NCI-H146 (cell line): Measurements from ENCODE around the gene RALGAPA1.
"Not testable (repeated sequence)": the region's sequence is repeated elsewhere in the genome, so short reads cannot be mapped to it uniquely, and the experiment has no call there.

Experiments used
- DNase-seq: peaks from one replicate; lab custom pipeline; 2025; lab: John Stamatoyannopoulos, UW

RALGAPA1 gene

GRCh38 chr14:35761922-35762321 is 47.2 kb downstream of the RALGAPA1 start:
- DNase-seq, result no peak

GRCh38 chr14:35760143-35760542 is 49.0 kb downstream of the RALGAPA1 start:
- DNase-seq, result no peak

- no peak for DNase-seq
These were observed 50.5 kb downstream of the RALGAPA1 start for GRCh38 chr14:35758523-35759129.

DNA sequence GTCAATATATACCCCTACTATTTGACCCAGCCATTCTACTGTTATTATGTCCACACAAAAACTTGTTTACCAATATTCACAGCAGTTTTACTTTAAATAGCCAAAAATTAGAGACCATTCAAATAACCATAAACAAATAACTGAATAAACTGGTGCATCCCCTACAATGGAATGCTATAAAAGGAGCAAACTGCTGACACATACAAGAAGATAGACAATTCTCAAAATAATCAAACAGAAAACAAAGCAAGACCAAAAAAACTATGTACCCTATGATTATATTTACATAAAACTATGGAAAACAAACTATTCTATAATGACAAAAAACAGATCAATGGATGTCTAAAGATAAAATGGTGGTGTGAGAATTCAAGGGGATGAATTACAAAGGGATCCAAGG is 54.4 kb downstream of the RALGAPA1 start:
- DNase-seq, result no peak

GRCh38 chr14:35752380-35752779 is 56.7 kb downstream of the RALGAPA1 start:
- no peak for DNase-seq

- no peak for DNase-seq
These were observed 58.7 kb downstream of the RALGAPA1 start for GRCh38 chr14:35750202-35750904.

- DNase-seq, result no peak
These were observed 61.7 kb downstream of the RALGAPA1 start for GRCh38 chr14:35747379-35747778.

DNA sequence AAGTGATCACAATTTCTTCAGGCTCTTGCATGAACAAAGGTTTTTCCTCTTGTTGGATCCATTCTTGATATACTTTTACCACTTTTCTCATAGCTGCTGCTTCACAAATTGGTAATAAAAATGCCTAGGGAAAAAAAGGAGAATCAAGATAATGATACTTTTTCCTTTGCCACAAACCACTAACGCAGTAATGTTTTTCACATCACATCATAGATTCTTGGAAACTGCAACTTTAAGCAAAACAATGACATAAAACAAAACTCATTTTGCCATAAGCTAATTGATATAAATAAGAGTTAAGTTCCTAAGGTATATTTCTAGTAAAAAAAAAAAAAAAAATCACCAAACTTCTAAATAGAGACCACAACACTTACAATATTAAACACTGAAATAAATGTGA is 66.7 kb downstream of the RALGAPA1 start:
- no peak for DNase-seq

- DNase-seq, result no peak
These were observed 67.1 kb downstream of the RALGAPA1 start for GRCh38 chr14:35742032-35742371.

DNA sequence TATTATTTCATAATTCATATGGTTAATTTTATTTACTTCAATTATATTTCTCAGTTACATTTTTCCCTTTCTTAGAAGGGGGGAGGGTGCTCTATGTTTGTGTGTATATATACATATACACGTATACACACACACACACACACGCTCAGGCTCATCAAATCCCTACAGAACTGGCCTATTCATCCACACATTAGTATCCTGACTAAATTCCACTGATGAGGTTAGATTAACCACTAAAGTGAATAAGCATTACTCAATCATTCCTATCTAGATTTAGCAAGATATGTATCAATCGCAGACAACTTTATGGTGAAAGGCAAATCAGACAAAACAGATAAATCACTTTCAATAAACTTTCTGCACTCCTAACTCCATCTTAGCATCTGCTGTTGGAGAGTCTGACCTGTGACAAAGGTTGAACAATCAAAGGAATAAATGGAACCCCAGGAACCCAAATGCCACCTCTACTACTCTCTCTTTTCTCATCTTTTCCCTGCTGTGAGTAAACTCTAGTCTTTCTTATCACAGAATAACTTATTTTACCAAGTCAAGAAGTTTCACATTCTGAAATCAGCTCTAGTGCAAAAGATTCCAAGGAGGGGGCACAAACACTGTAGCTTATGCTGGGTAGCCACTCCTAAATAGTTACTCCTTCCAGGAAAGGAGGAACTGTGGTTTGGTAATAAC is 67.6 kb downstream of the RALGAPA1 start:
- no peak for DNase-seq

GRCh38 chr14:35740215-35740614 is 68.9 kb downstream of the RALGAPA1 start:
- DNase-seq, result no peak

GRCh38 chr14:35735163-35735562 is 73.9 kb downstream of the RALGAPA1 start:
- not testable (repeated sequence) for DNase-seq

- DNase-seq, result not testable (repeated sequence)
These were observed 75.6 kb downstream of the RALGAPA1 start for GRCh38 chr14:35733510-35733909.

DNA sequence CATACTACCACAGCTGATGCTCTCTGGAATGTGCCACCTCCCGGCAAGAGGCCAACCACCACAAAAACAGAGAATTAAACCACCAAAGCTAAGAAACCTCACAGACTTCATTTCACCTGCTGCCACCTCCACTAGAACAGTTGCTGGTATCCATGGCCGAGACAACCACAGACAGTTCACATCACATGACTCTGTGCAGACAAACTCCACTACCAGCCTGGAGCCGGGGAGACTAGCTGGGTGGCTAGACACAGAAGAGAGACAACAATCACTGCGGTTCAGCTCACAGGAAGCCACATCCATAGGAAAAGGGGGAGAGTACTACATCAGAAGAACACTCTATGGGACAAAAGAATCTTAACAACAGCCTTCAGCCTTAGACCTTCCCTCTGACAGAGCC is 78.2 kb downstream of the RALGAPA1 start:
- no peak for DNase-seq

GRCh38 chr14:35727764-35728163 is 81.3 kb downstream of the RALGAPA1 start:
- no peak for DNase-seq

DNA sequence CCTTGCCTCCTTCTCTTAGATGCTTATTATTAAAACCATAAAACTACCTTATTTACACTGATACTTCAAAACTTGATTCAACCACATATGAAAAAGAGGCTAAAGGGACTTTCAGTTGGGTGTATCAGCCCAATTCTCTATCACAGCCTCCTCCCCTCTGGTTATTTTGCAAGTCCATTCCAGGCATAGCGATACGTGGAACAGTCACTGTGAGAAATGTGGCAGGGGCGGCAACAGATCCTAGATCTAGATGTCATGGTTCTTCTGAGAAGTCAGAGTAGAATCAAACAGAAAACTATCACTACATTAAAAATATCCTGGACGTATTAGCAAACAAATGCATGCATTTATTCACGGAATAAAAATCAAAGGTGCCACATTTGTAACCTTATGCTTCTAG is 83.2 kb downstream of the RALGAPA1 start:
- no peak for DNase-seq

GRCh38 chr14:35715079-35715478 is 94.0 kb downstream of the RALGAPA1 start:
- no peak for DNase-seq

- no peak for DNase-seq
These were observed 96.6 kb downstream of the RALGAPA1 start for GRCh38 chr14:35712466-35712865.

DNA sequence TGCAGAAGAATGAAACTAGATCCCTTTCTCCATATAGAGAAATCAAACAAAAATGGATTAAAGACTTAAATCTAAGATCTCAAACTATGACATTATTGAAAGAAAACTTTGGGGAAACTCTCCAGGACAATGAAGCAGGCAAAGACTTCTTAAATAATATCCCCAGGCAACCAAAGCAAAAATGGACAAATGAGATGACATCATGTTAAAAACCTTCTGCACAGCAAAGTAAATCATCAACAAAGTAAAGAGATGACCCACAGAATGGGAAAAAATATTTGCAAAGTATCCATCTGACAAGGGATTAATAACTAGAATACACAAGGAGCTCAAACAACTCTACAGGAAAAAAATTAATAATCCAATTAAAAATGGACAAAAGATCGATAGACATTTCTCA is 101.0 kb downstream of the RALGAPA1 start:
- no peak for DNase-seq

GRCh38 chr14:35705636-35706035 is 103.5 kb downstream of the RALGAPA1 start:
- DNase-seq, result no peak

GRCh38 chr14:35704793-35705493 is 104.2 kb downstream of the RALGAPA1 start:
- no peak for DNase-seq

GRCh38 chr14:35701531-35701930 is 107.6 kb downstream of the RALGAPA1 start:
- no peak for DNase-seq
